Putamen (tissue), 1 donor: Measurements from ENCODE around the gene ACD.
"Not testable (repeated sequence)": the region's sequence is repeated elsewhere in the genome, so short reads cannot be mapped to it uniquely, and the experiment has no call there.

Experiments
- DNase-seq: peaks from one replicate; pipeline ENCODE4 v3.0.0-alpha.2; 2016; ENCODE audit warnings: low spot score

The ACD gene

DNA sequence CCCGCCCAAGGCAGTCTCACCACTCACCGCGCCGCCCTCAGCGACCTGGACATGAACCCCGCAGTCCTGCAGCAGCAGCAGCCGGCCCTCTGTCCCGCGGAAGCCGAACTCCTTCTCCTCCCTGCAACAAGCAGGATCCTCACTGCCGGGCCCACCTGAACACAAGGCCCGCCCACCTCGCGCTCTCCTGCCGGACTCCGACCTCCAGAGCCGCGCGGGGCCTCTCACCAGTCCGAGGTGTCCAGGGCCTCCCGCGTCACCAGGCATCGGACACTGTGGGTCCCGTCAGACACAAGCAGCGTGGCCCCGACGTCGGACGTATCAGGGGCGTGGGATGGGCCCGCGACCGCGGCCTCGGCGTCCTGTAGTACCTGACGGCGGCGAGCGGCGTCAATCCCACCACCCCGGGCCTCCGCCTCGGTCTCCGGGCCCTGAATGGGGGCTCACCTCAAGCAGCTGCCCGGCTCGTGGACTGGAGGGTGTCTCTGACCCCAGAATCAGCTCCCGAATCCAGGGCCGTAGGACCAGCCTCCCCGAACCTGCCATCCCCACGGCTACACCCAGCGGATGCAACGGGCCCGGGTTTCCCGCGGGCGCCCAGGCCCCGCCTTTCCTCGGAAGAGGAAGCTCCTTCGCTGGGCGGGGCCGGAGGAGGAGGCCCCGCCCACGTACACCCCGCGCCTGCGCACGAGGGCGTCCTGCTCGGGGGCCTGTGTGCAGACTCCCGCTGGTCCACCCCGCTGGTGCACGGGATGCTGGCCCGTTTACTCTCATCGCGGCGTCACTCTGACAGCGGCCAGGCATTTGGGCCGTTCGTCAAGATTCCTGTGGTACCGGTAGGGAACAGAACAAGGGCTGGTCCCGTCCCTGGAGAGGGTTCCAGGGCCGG lies at the start of gene ACD:
ACD (minus strand) TSS at position 586 of the 889 bp plus-strand sequence; CDS start at position 546, 40 bp downstream.
- peak; percentile 93 for DNase-seq

DNA sequence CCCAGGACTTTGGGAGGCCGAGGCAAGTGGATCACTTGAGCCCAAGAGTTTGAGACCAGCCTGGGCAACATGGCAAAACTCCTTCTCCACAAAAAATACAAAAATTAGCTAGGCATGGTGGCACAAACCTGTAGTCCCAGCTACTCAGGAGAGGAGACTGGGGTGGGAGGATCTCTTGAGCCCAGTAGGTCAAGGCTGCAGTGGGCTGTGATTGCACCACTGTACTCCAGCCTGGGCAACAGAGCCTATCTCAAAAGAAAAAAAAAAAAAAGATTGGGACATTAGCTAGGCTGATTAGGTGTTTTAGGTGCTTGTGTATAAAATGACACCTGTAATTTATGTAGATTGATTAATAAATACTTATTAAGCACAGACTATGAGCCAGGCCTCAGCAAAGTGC lies 49.0 kb upstream of the ACD start:
- no peak for DNase-seq

DNA sequence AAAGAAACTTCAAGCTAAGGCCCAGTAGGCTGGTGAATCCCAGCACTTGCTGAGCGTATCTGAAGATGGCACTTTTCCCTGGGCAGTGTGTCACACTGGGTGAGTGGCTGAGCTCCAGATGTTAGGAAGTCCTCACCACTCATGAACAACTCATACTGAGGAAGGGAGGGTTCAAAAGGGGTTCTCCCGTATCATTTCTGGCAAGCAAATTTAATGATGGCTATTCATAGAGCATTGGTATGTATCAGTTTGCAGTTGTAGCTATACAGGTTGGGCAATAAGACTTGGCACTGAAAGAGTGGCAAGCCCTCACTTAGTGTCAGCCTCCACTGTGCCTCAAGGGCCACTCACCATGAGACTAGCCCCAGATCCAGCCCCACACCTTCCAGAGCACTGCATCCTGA lies 48.3 kb upstream of the ACD start:
- no peak for DNase-seq

DNA sequence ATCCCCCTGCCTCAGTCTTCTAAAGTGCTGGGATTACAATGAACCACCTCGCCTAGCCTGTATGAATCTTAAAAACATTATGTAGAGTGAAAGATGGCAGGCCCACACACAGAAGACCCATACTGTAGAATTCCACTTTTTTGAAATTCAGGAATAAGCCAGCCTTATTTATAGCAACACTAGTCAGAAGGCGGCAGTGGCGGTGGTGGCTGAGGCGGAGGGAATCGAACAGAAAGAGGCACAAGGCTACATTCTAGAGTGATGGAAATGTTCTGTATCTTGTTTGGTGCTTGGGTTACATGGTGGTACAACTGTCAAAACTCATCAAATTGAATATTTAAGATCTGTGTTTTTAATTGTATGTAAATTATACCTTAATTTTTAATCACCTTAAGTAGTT lies 47.7 kb upstream of the ACD start:
- peak; percentile 13 for DNase-seq

DNA sequence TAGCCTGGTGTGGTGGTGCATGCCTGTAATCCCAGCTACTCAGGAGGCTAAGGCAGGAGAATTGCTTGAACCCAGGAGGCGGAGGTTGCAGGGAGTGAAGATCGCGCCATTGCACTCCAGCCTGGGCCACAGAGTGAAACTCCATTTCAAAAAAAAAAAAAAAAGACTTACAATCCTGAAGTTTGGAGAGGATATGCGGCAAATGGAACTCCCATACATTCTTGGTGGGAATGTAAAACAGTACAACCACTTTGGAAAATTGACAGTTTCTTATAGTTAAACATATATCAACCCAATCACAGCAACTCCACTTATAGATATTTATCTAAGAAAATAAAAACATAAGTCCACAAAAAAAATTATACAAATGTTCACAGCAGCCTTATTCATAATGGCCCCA lies 47.1 kb upstream of the ACD start:
- DNase-seq = no peak

DNA sequence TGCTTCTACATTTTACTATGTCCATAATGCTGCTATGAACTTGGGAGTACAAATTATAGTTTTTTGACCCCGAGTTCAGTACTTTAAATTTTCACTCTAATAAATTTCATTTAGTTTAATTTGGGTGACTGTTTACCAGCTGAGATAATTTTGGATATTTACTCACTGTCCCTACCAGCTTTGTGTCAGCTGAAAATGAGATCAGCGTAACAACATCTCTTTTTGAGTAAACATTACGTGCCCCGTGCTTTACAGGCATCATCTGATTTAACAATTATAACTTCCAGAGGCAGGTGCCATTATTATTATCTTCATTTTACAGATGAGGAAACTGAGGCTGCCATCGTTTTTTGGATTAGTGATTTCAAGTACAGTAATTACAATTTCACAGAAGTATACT lies 44.0 kb upstream of the ACD start:
- no peak for DNase-seq

DNA sequence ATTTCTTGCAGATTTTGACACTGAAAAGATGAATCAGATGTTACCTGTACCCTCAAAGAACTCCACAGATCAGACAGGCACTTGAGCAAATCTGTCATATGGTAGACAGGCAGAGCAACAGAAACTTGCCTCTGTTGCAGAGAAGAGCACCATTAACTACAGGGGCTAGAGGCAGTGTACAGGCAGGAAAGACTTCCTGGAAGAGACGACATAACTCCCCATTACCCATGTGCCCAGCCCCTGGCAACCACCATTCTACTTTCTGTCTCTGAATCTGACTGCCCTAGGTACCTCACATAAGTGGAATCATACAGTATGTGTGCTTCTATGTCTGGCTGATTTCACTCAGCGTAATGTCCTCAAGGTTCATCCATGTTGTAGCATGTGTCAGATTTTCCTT lies 43.6 kb upstream of the ACD start:
- no peak for DNase-seq

DNA sequence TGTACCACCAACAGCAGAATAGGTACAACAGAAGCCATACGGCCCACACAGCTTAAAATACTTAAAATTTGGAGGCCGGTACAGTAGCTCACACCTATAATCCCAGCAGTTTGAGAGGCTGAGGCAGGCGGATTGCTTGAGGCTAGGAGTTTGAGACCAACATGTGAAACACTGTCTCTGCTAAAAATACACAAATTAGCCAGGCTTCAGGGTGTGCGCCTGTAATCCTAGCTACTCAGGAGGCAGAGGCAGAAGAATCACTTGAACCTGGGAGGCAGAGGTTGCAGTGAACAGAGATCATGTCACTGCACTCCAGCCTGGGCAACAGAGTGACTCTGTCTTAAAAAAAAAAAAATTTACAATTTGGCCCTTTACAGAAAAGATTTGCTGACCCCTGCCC lies 42.1 kb upstream of the ACD start:
- no peak for DNase-seq

DNA sequence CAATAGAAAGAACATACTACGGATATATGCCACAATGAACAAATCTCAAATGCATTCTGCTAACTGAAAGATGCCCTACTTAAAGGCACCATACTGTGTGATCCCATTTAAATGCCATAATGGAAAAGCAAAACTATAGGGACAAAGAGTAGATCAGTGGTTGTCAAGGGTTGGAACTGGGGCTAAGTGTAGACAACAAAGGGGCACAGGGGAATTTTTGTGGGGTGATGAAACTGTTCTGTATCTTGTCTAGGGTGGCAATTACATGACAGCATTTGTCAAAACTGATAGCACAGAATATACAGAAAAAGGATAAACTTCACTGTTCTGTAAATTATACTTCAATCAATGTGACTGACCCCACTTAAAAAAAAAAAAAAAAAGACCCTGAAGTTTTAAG lies 41.4 kb upstream of the ACD start:
- no peak for DNase-seq

DNA sequence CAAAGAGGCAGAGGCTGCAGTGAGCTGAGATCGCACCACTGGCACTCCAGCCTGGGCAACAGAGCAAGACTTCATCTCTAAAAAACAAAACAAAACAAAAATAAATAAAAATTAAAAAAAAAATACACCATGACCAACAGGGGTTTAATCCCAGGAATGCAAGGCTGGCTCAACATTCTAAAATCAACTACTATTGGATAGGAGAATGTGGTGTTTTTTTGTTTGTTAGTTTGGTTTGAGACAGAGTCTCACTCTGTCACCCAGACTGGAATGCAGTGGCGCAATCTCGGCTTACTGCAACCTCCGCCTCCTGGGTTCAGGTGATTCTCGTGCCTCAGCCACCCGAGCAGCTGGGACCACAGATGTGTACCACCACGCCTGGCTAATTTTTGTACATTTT lies 39.2 kb upstream of the ACD start:
- no peak for DNase-seq

DNA sequence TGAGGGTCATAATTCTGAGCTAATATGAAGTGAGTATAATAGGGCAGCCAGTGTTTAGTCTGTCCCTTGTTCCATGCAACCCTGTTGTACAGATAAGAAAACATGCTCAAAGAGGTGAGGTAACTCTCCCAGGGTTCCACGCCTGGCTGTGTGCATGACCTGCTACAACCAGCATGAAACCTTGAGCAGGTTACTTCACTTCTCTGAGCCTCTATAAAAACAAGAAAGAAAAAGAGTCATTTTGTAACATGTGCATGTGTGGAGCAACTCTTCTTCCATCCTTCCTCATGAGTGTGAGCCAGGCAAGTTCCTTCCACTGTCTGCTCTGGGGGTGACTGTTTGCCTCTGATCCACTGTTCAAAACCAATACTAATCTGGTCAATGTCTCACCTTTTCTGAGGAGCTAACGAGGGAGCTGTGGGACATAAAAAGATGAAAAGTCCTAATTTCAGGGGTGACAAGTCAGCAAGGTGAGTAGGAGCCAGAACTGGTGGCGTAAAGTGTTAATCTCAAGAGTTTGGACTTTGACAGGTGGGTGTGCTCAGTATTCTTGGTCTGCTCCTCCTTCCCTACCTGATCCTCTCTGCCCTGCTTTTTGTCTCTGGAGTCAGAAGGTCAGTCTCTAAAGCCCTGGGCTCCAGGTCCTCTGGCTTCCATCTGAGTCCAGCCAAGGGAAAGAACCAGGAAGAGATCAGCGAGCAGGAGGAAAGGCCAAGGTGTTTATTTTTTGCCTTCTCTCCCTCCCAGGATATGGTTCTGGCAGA lies 37.5 kb upstream of the ACD start:
- no peak for DNase-seq

DNA sequence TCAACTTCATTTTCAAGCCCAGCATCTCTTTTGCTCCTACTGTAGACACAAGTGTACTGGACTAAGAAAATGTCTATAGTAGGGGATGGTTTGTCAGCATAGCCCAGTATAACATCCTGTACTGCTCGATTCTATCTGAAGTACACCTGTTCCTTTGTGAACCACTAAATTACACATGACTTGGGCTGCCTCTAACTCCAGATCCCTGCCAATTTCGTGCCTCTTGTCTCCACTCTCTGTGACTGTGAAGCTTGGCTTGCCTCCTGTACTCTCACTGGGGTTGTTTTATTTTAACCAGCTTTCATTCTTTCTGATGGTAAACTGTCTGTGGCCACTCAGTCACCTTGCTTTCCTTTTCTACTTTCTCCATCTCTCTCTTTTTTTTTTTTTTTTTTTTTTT lies 34.6 kb upstream of the ACD start:
- no peak for DNase-seq

DNA sequence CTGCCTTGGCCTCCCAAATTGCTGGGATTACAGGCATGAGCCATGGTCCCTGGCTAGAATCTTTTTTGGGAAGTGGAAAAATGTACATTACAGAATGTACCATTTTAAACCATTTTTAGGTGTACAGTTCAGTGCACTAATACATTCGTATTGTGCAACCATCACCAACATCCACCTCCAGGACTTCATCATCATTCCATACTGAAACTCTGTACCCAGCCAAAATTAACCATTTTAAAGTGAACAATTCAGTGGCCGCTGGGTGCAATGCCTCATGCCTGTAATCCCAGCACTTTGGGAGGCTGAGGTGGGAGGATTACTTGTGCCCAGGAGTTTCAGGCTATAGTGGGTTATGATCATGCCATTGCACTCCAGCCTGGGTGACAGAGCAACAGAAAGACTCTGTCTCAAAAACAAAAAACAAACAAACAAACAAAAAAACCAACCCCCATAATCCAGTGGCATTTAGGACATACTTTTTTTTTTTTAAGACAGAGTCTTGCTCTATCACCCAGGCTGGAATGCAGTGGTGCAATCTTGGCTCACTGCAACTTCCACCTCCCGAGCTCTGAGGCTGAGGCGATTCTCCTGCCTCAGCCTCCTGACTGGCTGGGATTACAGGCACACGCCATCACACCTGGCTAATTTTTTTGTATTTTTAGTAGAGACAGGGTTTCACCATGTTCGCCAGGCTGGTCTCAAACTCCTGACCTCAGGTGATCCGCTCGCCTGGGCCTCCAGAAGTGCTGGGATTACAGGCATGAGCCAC lies 33.6 kb upstream of the ACD start:
- DNase-seq = not testable (repeated sequence)

DNA sequence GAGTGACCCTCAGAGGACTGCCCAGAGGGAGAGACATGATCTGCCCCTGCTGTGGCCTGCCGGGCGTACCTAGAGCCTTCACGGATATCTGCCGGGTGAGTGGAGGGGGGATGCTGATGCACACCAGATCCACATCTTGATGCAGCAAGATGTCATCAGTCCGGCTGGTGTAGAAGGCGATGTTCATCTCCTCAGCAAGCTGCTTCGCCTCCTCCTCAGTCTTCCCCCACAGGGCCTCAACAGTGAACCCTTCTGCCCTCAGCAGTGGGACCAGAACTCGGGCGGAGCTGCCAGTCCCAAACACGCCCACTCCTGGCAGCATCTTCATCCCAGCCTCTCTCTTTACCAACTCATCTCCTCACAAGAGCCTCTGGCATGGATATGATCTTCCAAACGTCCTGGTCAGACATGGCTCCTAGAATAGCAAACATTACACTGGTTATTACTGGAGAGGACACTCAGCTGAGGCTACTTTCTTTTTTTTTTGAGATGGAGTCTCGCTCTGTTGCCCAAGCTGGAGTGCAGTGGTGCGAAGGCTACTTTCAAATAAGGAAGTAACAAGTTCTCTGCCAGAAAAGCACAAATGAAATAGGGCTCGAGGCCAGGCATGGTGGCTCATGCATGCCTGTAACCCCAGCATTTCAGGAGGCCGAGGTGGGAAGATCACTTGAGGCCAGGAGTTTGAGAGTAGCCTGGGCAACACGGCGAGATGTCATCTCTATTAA lies 25.5 kb upstream of the ACD start:
- DNase-seq = no peak

DNA sequence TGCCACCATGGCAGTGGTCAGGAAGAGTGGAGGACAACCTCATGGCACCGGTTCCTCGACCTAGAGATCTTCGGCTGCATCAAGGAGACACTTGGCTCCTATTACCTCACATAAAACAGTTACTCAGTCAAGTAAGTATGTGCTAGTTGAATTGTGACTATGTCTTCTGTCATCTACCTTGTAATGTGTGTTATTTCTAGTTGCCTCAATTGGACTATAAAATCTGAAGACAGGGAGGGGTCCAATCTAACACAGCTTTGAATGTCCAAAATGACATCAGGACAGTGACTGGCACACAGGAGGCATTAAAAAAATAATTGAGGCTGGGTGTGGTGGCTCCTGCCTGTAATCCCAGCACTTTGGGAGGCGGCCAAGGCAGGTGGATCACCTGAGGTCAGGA lies 23.7 kb upstream of the ACD start:
- DNase-seq = no peak

DNA sequence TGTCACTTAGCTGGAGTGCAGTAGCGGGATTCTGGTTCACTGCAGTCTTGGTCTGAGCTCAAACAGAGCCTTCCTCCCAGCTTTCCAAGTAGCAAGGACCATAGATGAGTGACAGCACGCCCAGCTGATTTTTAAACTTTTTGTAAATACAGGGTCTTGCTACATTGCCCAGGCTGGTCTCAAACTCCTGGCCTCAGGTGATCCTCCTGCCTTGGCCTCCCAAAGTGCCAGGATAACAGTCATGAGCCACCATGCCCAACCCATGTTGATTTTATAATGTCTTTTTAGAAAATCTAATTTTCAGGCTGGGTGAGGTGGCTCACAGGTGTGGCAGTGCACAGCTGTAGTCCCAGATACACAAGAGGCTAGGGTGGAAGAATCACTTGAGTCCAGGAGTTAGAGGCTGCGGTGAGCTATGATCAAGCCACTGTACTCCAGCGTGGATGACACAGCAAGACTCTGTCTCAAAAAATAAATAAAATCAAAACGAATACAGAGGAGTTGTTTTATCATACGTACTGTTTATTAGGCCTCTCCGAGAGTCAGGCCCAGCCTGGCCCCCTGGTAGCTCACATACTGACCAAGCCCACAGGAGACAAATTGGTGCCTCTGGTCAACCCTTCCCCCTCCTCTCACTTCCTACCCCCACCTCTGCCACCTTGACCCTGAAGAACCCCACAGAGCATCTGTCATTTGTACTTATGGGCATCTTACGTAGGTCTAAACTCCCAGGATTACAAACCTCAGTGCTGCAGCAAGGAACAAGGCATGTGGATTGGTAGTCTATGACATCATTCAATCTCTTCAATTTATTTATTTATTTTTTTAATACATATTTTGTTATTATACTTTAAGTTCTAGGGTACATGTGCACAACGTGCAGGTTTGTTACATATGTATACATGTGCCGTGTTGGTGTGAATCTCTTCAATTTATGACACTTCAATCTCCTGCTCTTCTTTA lies 20.2 kb upstream of the ACD start:
- DNase-seq = no peak

DNA sequence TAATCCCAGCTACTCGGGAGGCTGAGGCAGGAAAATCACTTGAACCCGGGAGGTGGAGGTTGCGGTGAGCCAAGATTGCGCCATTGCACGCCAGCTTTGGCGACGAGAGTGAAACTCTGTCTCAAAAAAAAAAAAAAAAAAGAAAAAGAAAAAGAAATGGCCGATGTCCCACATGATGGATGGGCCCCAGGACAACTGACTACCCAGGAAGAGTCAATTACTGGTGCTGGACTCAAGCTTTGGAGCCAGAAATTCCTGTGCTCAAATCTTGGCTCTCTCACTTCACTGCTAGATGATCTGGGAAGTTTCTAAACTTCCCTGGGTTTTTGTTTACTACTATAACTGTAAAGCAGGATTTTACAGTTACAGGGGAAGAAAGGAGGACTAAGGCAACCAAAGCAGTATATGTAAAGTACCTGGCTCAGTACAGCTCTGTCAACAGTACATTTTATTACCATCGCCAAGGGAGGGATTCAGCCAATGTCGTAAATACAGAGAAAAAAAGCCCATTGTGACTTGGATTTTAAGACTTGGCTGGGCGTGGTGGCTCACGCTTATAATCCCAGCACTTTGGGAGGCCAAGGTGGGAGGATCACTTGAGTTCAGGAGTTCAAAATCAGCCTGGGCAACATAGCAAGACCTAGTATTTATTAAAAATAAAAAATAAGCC lies 18.4 kb upstream of the ACD start:
- no peak for DNase-seq

DNA sequence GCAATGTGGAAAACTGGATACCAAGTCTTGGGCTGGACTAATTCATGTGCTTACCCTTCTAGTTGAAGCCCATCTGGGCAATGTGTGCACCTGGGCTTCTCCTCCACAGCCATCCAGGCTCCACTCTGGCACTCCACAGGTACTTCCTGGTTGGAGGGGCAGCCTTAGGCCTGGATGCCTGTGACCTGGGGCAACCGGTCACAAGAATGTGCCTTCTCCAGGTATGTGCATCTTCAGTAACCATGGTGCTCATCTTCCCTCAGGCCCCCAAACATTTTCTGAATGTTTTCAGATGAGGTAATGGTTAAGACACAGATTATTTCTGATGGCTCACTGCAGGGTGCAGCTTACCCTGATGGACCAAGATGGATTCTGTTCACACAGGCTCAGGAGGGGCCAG lies 17.7 kb upstream of the ACD start:
- DNase-seq = no peak

DNA sequence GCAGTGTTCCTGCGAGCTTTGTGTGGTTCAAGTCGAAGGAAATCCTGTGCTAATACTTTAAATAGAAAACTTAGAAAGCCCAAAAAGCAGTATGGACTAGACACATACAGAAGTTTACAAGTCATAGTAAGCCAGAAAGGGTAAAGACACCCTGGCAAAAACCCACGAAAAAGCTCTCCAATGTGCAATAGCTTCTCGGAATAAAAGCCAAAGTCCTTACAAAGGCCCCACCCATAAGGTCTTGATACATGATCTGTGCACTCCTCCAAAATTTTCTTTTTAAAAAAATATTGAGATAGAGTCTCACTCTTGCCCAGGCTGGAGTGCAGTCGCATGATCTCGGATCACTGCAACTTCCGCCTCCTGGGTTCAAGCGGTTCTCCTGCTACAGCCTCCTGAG lies 16.9 kb upstream of the ACD start:
- DNase-seq = no peak

DNA sequence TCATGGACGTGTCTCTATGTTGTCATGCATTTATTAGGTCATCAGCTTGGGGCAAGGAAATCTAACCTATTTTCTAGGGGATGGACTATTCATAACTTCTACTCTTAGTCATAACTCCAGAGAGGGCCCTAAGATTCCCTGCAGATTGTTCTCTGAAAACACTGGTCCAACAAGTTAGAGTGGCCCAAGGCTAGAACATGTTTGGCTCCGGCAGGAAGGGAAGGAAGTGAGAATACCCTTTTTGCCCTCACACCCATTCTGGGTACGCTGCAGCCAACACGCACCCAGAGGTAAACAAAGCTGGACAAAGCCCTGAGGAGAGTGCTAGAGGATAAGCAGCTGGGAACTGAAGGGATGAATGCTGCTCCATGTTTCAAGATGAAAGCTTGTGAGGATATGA lies 16.5 kb upstream of the ACD start:
- no peak for DNase-seq
